Measurements from ENCODE around the gene TMEM97. TPM values are rescaled to one million over a fixed set of nuclear protein-coding genes. Genes with fewer than 3 reads are reported as not detected.

TMEM97 gene
- total RNA-seq, 1 experiment from 2014 or later, result 32.7 TPM

GRCh38 chr17:28365487-28365886 is 46.5 kb downstream of the TMEM97 start:
- DNase-seq (ENCODE audit: low spot score), result no peak

- DNase-seq (ENCODE audit: low spot score), result no peak
Observed at GRCh38 chr17:28366605-28367004, 47.6 kb downstream of the TMEM97 start.

- DNase-seq (ENCODE audit: low spot score), result no peak
Observed at GRCh38 chr17:28367641-28368305, 48.8 kb downstream of the TMEM97 start.

GRCh38 chr17:28368306-28368831 is 49.4 kb downstream of the TMEM97 start:
- DNase-seq (ENCODE audit: low spot score), result no peak

- DNase-seq (ENCODE audit: low spot score), result no peak
Observed at GRCh38 chr17:28368915-28369683, 50.1 kb downstream of the TMEM97 start.

GRCh38 chr17:28369684-28370034 is 50.7 kb downstream of the TMEM97 start:
- DNase-seq (ENCODE audit: low spot score), result no peak

GRCh38 chr17:28370035-28370743 is 51.2 kb downstream of the TMEM97 start, which contains the start of gene VTN:
TSS of gene VTN (minus strand) at chr17:28370307. CDS start at chr17:28370203, 104 bp downstream.
- DNase-seq (ENCODE audit: low spot score), result peak; percentile 72

- DNase-seq (ENCODE audit: low spot score), result no peak
Observed at GRCh38 chr17:28370744-28371103, 51.7 kb downstream of the TMEM97 start.

GRCh38 chr17:28371245-28372202 is 52.5 kb downstream of the TMEM97 start, which contains the start of gene SARM1:
TSS of gene SARM1 (plus strand) at chr17:28371694. CDS start at chr17:28372033, 339 bp downstream.
- DNase-seq (ENCODE audit: low spot score), result peak; percentile 83

GRCh38 chr17:28372203-28372944 is 53.4 kb downstream of the TMEM97 start:
- no peak for DNase-seq (ENCODE audit: low spot score)

GRCh38 chr17:28372945-28373274 is 53.9 kb downstream of the TMEM97 start:
- DNase-seq (ENCODE audit: low spot score), result no peak

Other genes with a start within 250 kb of the TMEM97 start
- gene IFT20, start 16.3 kb downstream of the TMEM97 start, total RNA-seq (2014; rRNA removed; shearing (Covaris generic)), result 38.9 and 45.5 TPM in 2 replicates
- gene TNFAIP1, start 16.6 kb downstream of the TMEM97 start, total RNA-seq (2014; rRNA removed; shearing (Covaris generic)), result 36.2 and 44.7 TPM in 2 replicates
- gene POLDIP2, start 38.3 kb downstream of the TMEM97 start, total RNA-seq (2014; rRNA removed; shearing (Covaris generic)), result 166 and 176 TPM in 2 replicates
- not detected in 2 replicates for gene SEBOX, start 46.0 kb downstream of the TMEM97 start, total RNA-seq (2014; rRNA removed; shearing (Covaris generic))
- gene VTN, start 51.1 kb downstream of the TMEM97 start, total RNA-seq (2014; rRNA removed; shearing (Covaris generic)), result 0.43 and 4.4 TPM in 2 replicates
- 20.2 and 23.2 TPM in 2 replicates for gene SARM1, start 52.5 kb downstream of the TMEM97 start, total RNA-seq (2014; rRNA removed; shearing (Covaris generic))
- 2.5 and 4.9 TPM in 2 replicates for gene SLC46A1, start 87.0 kb downstream of the TMEM97 start, total RNA-seq (2014; rRNA removed; shearing (Covaris generic))
- gene SLC13A2, start 154.4 kb downstream of the TMEM97 start, total RNA-seq (2014; rRNA removed; shearing (Covaris generic)), result not detected in 2 replicates
- gene FOXN1, start 187.1 kb downstream of the TMEM97 start, total RNA-seq (2014; rRNA removed; shearing (Covaris generic)), result 0.22 TPM in 1 of 2 replicates, not detected in the other
- 65.5 and 73.5 TPM in 2 replicates for gene UNC119, start 233.4 kb downstream of the TMEM97 start, total RNA-seq (2014; rRNA removed; shearing (Covaris generic))

Measured in A172 (cell line).